ENCODE data around the gene KMT5B. TPM values are rescaled to one million over a fixed set of nuclear protein-coding genes. Genes with fewer than 3 reads are reported as not detected.

Gene KMT5B
- total RNA-seq, 1 donor from 2014 or later: 39.7 TPM

DNA sequence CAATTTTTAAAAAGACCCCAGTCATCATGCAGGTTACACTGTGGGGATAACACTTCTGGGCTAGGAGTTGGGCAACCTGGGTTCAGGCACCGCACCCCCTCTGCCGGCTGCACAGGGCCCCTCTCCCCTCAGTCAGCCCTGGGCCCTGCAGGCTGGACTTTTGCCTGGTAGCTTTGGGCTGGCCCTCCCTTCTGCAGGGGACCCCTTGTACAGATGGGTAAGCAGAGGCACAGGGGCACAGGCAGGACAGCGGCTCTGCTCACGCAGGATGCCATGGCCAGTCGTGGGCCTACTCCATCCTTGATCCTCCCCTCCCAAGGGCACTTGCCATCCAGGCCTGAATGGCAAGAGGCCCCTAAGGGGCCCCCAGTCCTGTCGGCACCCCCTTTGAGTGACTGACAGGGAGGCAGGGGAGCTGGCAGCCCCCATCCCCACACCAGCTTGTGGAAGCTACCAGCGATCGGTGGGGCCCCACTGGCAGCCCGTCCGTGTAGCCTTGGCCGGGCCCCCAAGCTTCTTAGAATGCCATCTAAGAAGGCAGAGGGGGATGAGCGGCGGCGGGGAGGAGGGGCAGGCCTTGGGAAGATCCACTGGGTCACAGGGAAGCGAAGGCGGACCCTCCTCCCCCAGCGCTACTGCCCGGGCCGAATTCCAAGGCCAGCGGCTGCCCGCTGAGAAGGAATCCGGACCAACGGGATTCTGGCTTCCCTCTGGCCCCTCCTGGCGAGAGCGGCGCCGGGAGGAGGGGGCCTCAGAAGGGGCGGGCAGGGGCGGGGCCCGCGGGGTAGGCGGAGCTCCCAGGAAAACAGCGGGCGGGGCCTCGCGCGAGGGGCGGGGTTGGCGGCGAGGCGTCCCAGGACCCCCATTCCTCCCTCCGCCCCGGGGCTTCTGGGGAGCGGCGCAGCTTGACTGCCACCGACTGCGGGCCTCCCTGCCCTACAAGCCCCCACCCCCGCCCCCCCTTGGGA, 85.1 kb downstream of the KMT5B start:
- H3K27me3 ChIP-seq (ENCODE audit: control insufficient read depth in 3 of 3, insufficient read depth in 3 of 3, low read length in 3 of 3): no peaks in the 10 kb centered on the region
- peak overlapping the region in 2 of 3 donors; percentile 38 to 70 for H3K9ac ChIP-seq (ENCODE audit: low read depth in 1 of 3, low read length in 3 of 3)
- H3K9me3 ChIP-seq (ENCODE audit: control insufficient read depth in 3 of 3, low read length in 3 of 3): no peaks in the 10 kb centered on the region
- no peaks in the 10 kb centered on the region for H3K36me3 ChIP-seq (ENCODE audit: control insufficient read depth in 3 of 3, insufficient read depth in 3 of 3, low read length in 3 of 3)
- peak overlapping the region; percentile 62 to 67 (median 63) for H3K4me3 ChIP-seq (ENCODE audit: low read length in 3 of 3)
- peaks cover 3 to 12% (median 10%) of the 10 kb centered on the region in 3 donors for H3K4me1 ChIP-seq (ENCODE audit: control insufficient read depth in 3 of 3, insufficient read depth in 3 of 3, low read length in 3 of 3)
- no peak overlapping the region for H3K27ac ChIP-seq (ENCODE audit: low read depth, low read length)

DNA sequence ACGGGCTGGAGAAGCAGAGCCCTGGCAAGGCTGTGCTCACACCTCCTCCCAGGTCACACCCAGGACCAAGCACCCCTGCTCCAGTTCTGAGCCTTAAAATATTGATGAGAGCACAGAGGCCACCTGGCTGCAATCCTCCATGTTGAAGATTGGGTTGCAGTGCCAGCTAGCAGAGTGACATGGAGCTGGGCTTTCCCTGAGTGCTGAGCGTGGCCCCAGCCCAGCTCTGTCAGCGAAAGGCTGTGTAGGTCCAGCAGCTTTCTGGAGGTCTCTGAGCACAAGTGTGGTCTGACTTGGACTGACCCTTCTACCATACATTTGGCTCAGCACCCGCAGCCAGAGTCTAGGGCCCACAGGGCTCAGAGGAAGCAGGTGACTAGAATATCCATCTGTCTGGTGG, 87.9 kb downstream of the KMT5B start:
- Histone ChIP-seq H3K4me1 (ENCODE audit: control insufficient read depth in 3 of 3, insufficient read depth in 3 of 3, low read length in 3 of 3) (peaks cover 11 to 25% (median 24%) of the 10 kb centered on the region in 3 donors), H3K9ac (ENCODE audit: low read depth in 1 of 3, low read length in 3 of 3) (no peak overlapping the region), H3K36me3 (ENCODE audit: control insufficient read depth in 3 of 3, insufficient read depth in 3 of 3, low read length in 3 of 3) (no peaks in the 10 kb centered on the region), H3K27ac (ENCODE audit: low read depth, low read length) (no peak overlapping the region), H3K9me3 (ENCODE audit: control insufficient read depth in 3 of 3, low read length in 3 of 3) (no peaks in the 10 kb centered on the region), H3K27me3 (ENCODE audit: control insufficient read depth in 3 of 3, insufficient read depth in 3 of 3, low read length in 3 of 3) (no peaks in the 10 kb centered on the region), H3K4me3 (ENCODE audit: low read length in 3 of 3) (no peak overlapping the region)

GRCh38 chr11:68122936-68123539, 90.1 kb downstream of the KMT5B start:
- H3K27ac ChIP-seq (ENCODE audit: low read depth, low read length): no peak overlapping the region
- no peaks in the 10 kb centered on the region for H3K36me3 ChIP-seq (ENCODE audit: control insufficient read depth in 3 of 3, insufficient read depth in 3 of 3, low read length in 3 of 3)
- H3K4me1 ChIP-seq (ENCODE audit: control insufficient read depth in 3 of 3, insufficient read depth in 3 of 3, low read length in 3 of 3): peaks cover 13 to 35% (median 26%) of the 10 kb centered on the region in 3 donors
- no peaks in the 10 kb centered on the region for H3K9me3 ChIP-seq (ENCODE audit: control insufficient read depth in 3 of 3, low read length in 3 of 3)
- H3K9ac ChIP-seq (ENCODE audit: low read depth in 1 of 3, low read length in 3 of 3): peak overlapping the region in 1 of 3 donors; percentile 54
- H3K27me3 ChIP-seq (ENCODE audit: control insufficient read depth in 3 of 3, insufficient read depth in 3 of 3, low read length in 3 of 3): no peaks in the 10 kb centered on the region
- no peak overlapping the region for H3K4me3 ChIP-seq (ENCODE audit: low read length in 3 of 3)

- Histone ChIP-seq H3K9me3 (ENCODE audit: control insufficient read depth in 3 of 3, low read length in 3 of 3) (no peaks in the 10 kb centered on the region), H3K36me3 (ENCODE audit: control insufficient read depth in 3 of 3, insufficient read depth in 3 of 3, low read length in 3 of 3) (no peaks in the 10 kb centered on the region), H3K27me3 (ENCODE audit: control insufficient read depth in 3 of 3, insufficient read depth in 3 of 3, low read length in 3 of 3) (no peaks in the 10 kb centered on the region), H3K4me1 (ENCODE audit: control insufficient read depth in 3 of 3, insufficient read depth in 3 of 3, low read length in 3 of 3) (peaks cover 13 to 37% (median 24%) of the 10 kb centered on the region in 3 donors), H3K27ac (ENCODE audit: low read depth, low read length) (peak within 1 kb of the TSS; percentile 97), H3K9ac (ENCODE audit: low read depth in 1 of 3, low read length in 3 of 3) (peak within 1 kb of the TSS; percentile 87 to 90 (median 90)), H3K4me3 (ENCODE audit: low read length in 3 of 3) (peak within 1 kb of the TSS; percentile 68 to 83 (median 76))
These were observed 91.8 kb downstream of the KMT5B start, which contains the start of gene CHKA for GRCh38 chr11:68121067-68121899. TSS of gene CHKA (minus strand) at chr11:68121388. CDS start at chr11:68121177, 211 bp downstream.

DNA sequence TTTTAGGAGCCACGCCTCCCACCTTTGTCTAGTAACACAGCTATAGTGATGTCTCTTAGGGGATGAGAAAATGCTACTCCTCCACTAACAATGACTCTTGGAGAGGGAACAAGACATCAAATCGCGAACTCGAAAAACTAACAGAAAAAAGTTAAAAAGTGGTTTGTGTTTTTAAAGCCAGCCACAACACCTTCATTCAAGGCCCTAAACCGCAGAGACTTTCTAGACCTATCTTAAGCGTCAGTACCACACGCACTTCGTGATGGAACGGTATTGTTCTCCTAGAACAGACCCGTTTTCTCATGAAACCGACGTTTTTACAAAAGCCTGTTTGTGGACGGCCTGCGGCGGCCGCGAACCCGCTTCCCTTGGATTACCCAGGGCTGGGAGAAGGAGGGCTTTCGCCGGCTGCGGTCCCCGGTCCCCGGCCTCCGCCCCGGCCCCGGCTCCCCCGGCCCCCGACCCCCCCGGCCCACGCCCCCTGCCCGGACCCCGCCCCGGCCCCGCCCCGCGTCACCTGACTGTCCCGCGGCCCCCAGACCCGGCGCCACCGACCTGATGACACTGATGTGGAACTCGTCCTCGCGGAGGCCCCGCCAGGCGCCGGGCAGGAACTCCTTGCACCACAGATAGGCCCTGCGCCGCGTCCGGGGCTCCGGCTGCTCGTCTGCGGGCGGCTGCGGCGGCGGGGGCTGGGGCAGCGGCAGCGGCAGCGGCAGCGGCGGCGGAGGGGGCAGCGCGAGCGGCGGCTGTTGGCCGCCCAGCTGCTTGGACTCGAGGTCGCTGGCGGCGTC, 92.6 kb downstream of the KMT5B start:
- peak overlapping the region; percentile 51 for H3K27ac ChIP-seq (ENCODE audit: low read depth, low read length)
- no peaks in the 10 kb centered on the region for H3K27me3 ChIP-seq (ENCODE audit: control insufficient read depth in 3 of 3, insufficient read depth in 3 of 3, low read length in 3 of 3)
- peak overlapping the region; percentile 51 to 75 (median 59) for H3K9ac ChIP-seq (ENCODE audit: low read depth in 1 of 3, low read length in 3 of 3)
- H3K4me3 ChIP-seq (ENCODE audit: low read length in 3 of 3): peak overlapping the region; percentile 66 to 76 (median 68)
- H3K9me3 ChIP-seq (ENCODE audit: control insufficient read depth in 3 of 3, low read length in 3 of 3): no peaks in the 10 kb centered on the region
- H3K4me1 ChIP-seq (ENCODE audit: control insufficient read depth in 3 of 3, insufficient read depth in 3 of 3, low read length in 3 of 3): peaks cover 13 to 37% (median 24%) of the 10 kb centered on the region in 3 donors
- H3K36me3 ChIP-seq (ENCODE audit: control insufficient read depth in 3 of 3, insufficient read depth in 3 of 3, low read length in 3 of 3): no peaks in the 10 kb centered on the region

GRCh38 chr11:68118706-68119448, 94.2 kb downstream of the KMT5B start:
- Histone ChIP-seq H3K4me1 (ENCODE audit: control insufficient read depth in 3 of 3, insufficient read depth in 3 of 3, low read length in 3 of 3) (peaks cover 13 to 37% (median 24%) of the 10 kb centered on the region in 3 donors), H3K36me3 (ENCODE audit: control insufficient read depth in 3 of 3, insufficient read depth in 3 of 3, low read length in 3 of 3) (no peaks in the 10 kb centered on the region), H3K4me3 (ENCODE audit: low read length in 3 of 3) (no peak overlapping the region), H3K27me3 (ENCODE audit: control insufficient read depth in 3 of 3, insufficient read depth in 3 of 3, low read length in 3 of 3) (no peaks in the 10 kb centered on the region), H3K27ac (ENCODE audit: low read depth, low read length) (peak overlapping the region; percentile 40), H3K9ac (ENCODE audit: low read depth in 1 of 3, low read length in 3 of 3) (peak overlapping the region in 2 of 3 donors; percentile 38 to 47), H3K9me3 (ENCODE audit: control insufficient read depth in 3 of 3, low read length in 3 of 3) (no peaks in the 10 kb centered on the region)

GRCh38 chr11:68117853-68118470, 95.1 kb downstream of the KMT5B start:
- Histone ChIP-seq H3K27ac (ENCODE audit: low read depth, low read length) (no peak overlapping the region), H3K4me3 (ENCODE audit: low read length in 3 of 3) (no peak overlapping the region), H3K9ac (ENCODE audit: low read depth in 1 of 3, low read length in 3 of 3) (peak overlapping the region in 1 of 3 donors; percentile 25), H3K36me3 (ENCODE audit: control insufficient read depth in 3 of 3, insufficient read depth in 3 of 3, low read length in 3 of 3) (no peaks in the 10 kb centered on the region), H3K27me3 (ENCODE audit: control insufficient read depth in 3 of 3, insufficient read depth in 3 of 3, low read length in 3 of 3) (no peaks in the 10 kb centered on the region), H3K4me1 (ENCODE audit: control insufficient read depth in 3 of 3, insufficient read depth in 3 of 3, low read length in 3 of 3) (peaks cover 13 to 34% (median 22%) of the 10 kb centered on the region in 3 donors), H3K9me3 (ENCODE audit: control insufficient read depth in 3 of 3, low read length in 3 of 3) (no peaks in the 10 kb centered on the region)

DNA sequence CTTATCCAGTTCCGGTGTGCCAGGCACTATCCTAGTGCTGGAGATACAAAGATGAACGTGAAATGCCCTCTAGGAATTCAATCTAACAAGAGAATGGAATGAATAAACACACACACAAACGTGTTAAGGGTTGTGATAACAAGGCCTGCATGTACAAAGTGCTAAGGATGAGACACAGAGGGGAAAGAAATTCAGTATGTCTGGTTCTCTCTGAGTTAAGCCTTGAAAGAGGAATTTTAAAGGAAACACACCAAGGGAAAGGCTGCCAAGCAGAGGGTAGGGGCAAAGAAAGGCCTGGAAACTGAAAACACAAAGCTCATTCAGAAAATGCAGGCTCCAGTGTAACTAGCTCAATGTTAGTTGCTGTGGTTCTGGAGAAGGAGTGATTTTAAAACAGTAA, 96.1 kb downstream of the KMT5B start:
- H3K27me3 ChIP-seq (ENCODE audit: control insufficient read depth in 3 of 3, insufficient read depth in 3 of 3, low read length in 3 of 3): no peaks in the 10 kb centered on the region
- no peak overlapping the region for H3K9ac ChIP-seq (ENCODE audit: low read depth in 1 of 3, low read length in 3 of 3)
- no peaks in the 10 kb centered on the region for H3K9me3 ChIP-seq (ENCODE audit: control insufficient read depth in 3 of 3, low read length in 3 of 3)
- H3K27ac ChIP-seq (ENCODE audit: low read depth, low read length): no peak overlapping the region
- no peaks in the 10 kb centered on the region for H3K36me3 ChIP-seq (ENCODE audit: control insufficient read depth in 3 of 3, insufficient read depth in 3 of 3, low read length in 3 of 3)
- H3K4me3 ChIP-seq (ENCODE audit: low read length in 3 of 3): no peak overlapping the region
- peaks cover 9 to 28% (median 15%) of the 10 kb centered on the region in 3 donors for H3K4me1 ChIP-seq (ENCODE audit: control insufficient read depth in 3 of 3, insufficient read depth in 3 of 3, low read length in 3 of 3)

Measured in skeletal muscle tissue (tissue), 4 donors.